Measurements from ENCODE around the gene FAM241A.

- TF ChIP-seq TP53 (CRISPR knock-in tag; IDR thresholded peaks at IDR 0.05) = no peak
- no peak for TF ChIP-seq CTCF (IDR thresholded peaks at IDR 0.05)
- no peak for TF ChIP-seq POLR2AphosphoS2 (conservative IDR thresholded peaks at IDR 0.05; ENCODE audit: low read length)
- no peak for TF ChIP-seq SREBF2 (IDR thresholded peaks at IDR 0.05)
- no peak for TF ChIP-seq PHF8 (IDR thresholded peaks at IDR 0.05; ENCODE audit: borderline replicate concordance, low read depth)
- no peak for TF ChIP-seq JUN (IDR thresholded peaks at IDR 0.05)
- no peak for TF ChIP-seq POLR2A (IDR thresholded peaks at IDR 0.05; ENCODE audit: low read length)
- no peak for TF ChIP-seq RCOR1 (IDR thresholded peaks at IDR 0.05; ENCODE audit: low read depth, low read length)
- TF ChIP-seq KDM1A (IDR thresholded peaks at IDR 0.05; ENCODE audit: low read depth) = no peak
- TF ChIP-seq NPAS2 (CRISPR knock-in tag; IDR thresholded peaks at IDR 0.05; ENCODE audit: borderline replicate concordance) = no peak
Observed at GRCh38 chr4:112105201-112105969, 39.9 kb upstream of the FAM241A start.

Data from A549 (cell line).